CD4-positive, alpha-beta T cell treated with Interleukin-6 for 4 hours (primary cell): Measurements from ENCODE around the gene GPR152.
A peak's percentile ranks its signal among the peaks of the same experiment; 100 is the strongest.

ENCODE experiments used
- DNase-seq: peaks from one replicate; pipeline ENCODE4 v3.0.0-alpha.2; 2020; ENCODE audit warnings: mixed read lengths

The GPR152 gene, protein sequence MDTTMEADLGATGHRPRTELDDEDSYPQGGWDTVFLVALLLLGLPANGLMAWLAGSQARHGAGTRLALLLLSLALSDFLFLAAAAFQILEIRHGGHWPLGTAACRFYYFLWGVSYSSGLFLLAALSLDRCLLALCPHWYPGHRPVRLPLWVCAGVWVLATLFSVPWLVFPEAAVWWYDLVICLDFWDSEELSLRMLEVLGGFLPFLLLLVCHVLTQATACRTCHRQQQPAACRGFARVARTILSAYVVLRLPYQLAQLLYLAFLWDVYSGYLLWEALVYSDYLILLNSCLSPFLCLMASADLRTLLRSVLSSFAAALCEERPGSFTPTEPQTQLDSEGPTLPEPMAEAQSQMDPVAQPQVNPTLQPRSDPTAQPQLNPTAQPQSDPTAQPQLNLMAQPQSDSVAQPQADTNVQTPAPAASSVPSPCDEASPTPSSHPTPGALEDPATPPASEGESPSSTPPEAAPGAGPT

GRCh38 chr11:67452141-67452952, at the start of gene GPR152:
GPR152 (minus strand) TSS chr11:67452729; CDS start chr11:67452724, 5 bp downstream.
- DNase-seq: no peak

DNA sequence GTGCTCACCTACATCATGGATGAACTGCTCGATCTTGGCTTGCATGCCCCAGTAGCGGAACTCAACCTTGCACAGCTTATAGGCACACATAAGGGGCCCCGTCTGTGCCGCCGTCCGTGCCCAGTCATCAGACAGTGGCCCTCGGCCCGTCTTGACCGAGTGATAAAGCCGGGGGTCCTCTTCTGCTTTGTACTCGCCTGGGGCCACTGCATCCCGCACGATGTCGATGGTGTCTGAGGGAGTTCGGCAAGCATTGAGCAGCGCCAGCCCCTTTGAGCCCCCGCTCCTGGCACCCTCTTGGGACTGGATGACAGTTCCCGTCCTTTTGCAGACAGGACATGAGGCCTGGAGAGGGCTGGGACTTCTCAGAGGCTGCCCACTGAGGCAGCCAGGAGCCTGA, 49.3 kb upstream of the GPR152 start:
- no peak for DNase-seq

- DNase-seq: no peak
These were observed 48.5 kb upstream of the GPR152 start for GRCh38 chr11:67500831-67501715.

GRCh38 chr11:67500484-67500821, 47.9 kb upstream of the GPR152 start:
- DNase-seq: no peak

- DNase-seq: no peak
These were observed 47.4 kb upstream of the GPR152 start for GRCh38 chr11:67499808-67500483.

DNA sequence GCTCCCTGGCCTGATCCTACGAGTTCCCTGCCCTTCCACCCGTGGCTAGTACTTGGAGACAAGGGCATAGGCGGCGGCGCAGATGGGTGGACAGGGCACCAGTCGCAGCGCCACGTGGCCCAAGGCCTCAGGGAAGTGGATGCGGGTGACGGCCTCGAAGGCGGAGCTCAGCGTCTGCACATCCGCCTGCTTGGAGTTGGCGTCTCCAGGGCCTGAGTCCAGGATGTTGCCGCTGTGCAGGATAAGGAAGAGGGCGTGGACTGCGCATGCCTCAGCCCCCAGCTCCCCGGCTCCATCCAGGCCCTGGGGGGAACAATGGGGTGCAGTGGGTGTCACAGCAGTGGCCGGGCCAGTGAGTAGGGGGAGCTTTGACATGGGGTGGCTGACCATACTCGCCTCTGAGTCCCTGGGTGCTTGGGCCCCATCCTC, 46.0 kb upstream of the GPR152 start:
- no peak for DNase-seq

GRCh38 chr11:67497656-67498291, 45.2 kb upstream of the GPR152 start:
- DNase-seq: no peak

GRCh38 chr11:67496113-67496512, 43.6 kb upstream of the GPR152 start:
- DNase-seq: no peak

DNA sequence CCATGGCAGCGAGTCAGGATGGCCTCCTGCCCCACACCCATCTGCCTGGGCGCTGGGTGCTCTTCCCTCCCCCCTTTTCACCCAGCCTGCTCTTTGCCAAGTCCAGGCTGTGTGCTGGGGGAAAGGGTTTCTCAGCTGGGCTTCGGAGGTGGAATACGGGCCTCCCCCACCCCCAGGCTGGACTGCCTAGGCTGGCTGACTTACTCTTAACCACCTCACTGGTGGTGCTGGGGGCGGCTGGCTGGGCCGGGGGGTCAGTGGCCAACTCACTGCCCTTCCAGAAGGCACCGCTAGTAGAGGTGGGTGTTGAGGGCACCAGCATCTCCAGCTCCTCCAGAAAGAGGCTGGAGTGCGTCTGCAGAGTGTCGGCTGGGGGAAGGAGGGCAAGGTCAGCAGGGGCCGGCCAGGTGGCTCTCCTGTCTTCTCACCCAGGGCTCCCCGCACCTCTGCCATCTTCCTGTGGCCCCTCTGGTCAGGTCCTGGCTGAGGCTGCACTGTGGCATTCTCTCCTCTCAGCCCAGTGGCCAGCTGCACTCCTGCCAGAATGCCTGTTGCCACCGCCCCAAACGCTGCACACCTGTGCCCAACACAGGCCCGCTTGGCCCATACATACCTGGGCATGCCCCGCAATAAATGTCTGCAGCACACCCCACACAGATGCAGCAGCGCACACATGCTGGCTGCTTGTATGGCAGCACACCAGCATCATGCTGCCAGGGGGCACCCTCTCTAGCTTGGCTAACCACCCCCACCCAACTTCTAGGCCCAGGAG, 42.9 kb upstream of the GPR152 start:
- no peak for DNase-seq

GRCh38 chr11:67494371-67495233, 42.1 kb upstream of the GPR152 start:
- DNase-seq: no peak

- no peak for DNase-seq
These were observed 41.2 kb upstream of the GPR152 start for GRCh38 chr11:67493548-67494370.

GRCh38 chr11:67492801-67493547, 40.4 kb upstream of the GPR152 start:
- DNase-seq: peak; percentile 20

DNA sequence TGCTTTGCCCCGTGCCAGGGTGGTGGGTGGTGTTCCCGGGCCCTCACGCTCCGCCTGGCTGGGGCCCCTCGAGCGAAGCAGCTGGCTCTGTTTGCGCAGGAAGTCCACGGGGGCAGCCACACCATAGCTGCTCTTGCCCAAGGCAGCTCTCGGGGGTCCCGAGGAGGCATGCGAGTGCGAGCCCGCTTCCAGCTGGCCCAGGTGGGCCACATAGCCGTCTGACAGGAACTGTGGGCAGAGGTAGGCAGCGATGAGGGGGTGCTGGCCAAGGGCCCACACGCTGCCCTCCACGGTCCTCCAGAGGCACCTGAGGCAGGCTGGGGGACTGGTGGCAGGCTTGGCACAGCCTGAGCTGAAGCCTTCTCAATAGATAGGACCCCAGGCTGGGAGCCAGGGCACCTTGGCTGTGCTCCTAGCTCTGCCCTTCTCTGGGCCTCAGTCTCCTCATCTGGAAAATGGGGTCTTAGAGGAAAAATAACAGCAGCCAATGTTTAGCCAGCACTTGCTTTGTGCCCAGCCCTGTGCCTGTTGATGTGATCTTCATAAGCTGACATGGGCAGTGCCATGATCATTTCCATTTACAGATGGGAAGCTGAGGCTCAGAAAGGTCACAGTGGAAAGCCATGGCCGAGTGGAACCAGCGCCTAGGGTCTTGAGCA, 39.7 kb upstream of the GPR152 start:
- DNase-seq: no peak

DNA sequence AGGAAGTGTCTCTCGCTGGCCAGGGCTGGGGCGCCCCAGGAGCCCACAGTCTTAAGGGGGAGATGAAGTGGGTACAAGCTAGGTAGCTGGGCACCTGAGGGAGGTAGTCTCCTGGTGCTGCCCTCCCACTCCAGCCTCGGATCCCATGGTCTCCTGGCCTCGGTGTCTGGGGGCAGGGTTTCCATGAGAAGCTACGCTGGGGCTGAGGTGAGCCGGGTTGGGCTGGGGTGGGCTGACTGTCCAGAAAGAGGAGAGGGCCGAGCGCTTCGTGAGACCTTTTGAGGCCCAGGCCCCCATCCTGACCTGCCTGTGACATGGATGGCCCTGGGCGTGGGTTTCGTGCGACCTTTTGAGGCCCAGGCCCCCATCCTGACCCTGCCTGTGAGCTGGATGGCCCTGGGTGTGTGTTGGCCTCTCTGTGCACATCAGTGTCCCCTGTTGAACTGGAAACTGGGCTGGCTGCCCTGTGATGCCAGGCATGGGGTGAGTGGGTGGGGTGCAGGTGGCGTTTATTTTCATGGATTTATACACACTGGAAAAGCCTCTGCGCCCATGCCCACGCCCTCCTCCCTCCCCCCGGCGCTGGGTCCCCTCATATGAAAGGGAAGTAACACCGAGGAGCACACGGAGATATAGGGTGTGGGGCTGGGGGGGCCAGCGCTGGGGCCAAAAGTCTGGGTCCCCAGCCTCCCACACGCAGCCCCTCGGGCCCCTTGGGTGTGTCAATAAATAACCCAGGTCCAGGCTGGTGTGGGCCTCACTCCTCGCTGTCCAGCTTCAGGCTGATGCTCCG, 38.9 kb upstream of the GPR152 start:
- no peak for DNase-seq

DNA sequence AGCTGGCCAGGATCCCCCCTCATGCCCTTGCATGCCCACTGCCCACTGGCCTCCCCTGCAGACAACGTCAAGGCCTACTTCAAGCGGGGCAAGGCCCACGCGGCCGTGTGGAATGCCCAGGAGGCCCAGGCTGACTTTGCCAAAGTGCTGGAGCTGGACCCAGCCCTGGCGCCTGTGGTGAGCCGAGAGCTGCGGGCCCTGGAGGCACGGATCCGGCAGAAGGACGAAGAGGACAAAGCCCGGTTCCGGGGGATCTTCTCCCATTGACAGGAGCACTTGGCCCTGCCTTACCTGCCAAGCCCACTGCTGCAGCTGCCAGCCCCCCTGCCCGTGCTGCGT, 38.2 kb upstream of the GPR152 start:
- no peak for DNase-seq

DNA sequence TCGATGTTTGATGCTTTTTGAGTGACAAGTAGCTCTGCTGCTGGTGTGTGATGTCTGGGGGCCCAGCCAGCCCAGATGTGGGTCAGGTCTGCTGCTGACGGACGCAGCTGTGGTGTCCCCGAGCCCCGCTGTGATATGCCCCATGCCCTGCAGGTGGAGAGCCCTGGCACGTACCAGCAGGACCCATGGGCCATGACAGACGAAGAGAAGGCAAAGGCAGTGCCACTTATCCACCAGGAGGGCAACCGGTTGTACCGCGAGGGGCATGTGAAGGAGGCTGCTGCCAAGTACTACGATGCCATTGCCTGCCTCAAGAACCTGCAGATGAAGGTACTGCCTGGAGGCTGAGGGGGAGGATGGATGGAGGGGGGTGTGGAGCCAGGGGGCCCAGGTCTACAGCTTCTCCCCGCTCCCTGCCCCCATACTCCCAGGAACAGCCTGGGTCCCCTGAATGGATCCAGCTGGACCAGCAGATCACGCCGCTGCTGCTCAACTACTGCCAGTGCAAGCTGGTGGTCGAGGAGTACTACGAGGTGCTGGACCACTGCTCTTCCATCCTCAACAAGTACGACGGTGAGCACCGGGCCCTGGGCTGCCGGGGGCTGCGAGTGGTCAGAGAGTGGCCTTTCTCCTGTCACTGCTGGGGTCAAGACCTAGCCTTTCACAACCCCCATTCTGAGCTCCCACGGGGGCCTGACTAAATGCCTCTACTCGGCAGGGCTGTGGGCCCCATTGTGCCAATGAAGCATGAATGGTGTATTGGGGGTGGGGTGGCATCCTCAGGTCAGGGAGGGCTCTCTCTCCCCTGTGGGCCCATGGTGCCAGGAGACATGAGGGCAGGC, 37.6 kb upstream of the GPR152 start:
- DNase-seq: no peak
